HepG2 (cell line): ENCODE measurements around the gene CCT7. TPM values are rescaled to one million over a fixed set of nuclear protein-coding genes. Genes with fewer than 3 reads are reported as not detected.

Experiments
- ATAC-seq: fragments of 200-7000 bp; cut with Tn5 transposase; 3 replicates; pipeline ENCODE4 v1.9.1; 2020; ENCODE audit warnings: mild to moderate bottlenecking, moderate library complexity
- BruUV-seq: library from RNA; stranded (reverse); fragments of 400-500 nt; replicated peaks from 2 replicates; lab custom pipeline; 2021; lab: Mats Ljungman, UMichigan
- CTCF ChIA-PET: fragments of 300-600 bp; formaldehyde crosslinking; extraction: SDS; loops from one replicate; lab custom pipeline; 2021; ENCODE audit warnings: low total read pairs, inconsistent platforms, low intra/inter-chr PET ratio; lab: Yijun Ruan, JAX
- POLR2A ChIA-PET: fragments of 350-600 bp; sonication (Branson Sonifier 250); formaldehyde crosslinking; loops from one replicate; lab custom pipeline; 2020; ENCODE audit warnings: antibody characterized with exemption, inconsistent platforms; lab: Yijun Ruan, JAX
- DNase-seq: peaks from one replicate; pipeline ENCODE4 v3.0.0-alpha.2; 2015; ENCODE audit warnings: low spot score
- FAIRE-seq: peaks from 3 replicates; lab custom pipeline; 2011; peaks lifted over from hg19 to GRCh38; lab: Jason Lieb, UNC
- H2AFZ ChIP-seq: one replicate; pipeline ENCODE4 v1.6.1; 2011; ENCODE audit warnings: low read length, inconsistent platforms
- H3K27ac ChIP-seq: fragments of 300-600 bp; 3 replicates; pipeline ENCODE4 v1.8.0; 2011; ENCODE audit warnings: mixed run types, mild to moderate bottlenecking, mixed read lengths, low read length, inconsistent platforms; ENCODE audit not compliant: insufficient read depth; ENCODE audit errors: extremely low read length
- H3K27me3 ChIP-seq, 2 experiments: fragments of 200-600 bp in 1 of 2; 2 replicates in 1 of 2; 3 replicates in 1 of 2; pipeline versions ENCODE4 v1.6.0 to v1.8.0; 2011; ENCODE audit warnings: low read length in 2 of 2, mild to moderate bottlenecking in 2 of 2, moderate library complexity in 2 of 2, inconsistent platforms in 1 of 2; ENCODE audit not compliant: insufficient read depth in 2 of 2, control insufficient read depth in 1 of 2
- H3K36me3 ChIP-seq, 2 experiments: fragments of 200-600 bp in 1 of 2; replicated peaks in 1 of 2; 2 replicates in 1 of 2; 3 replicates in 1 of 2; pipeline versions ENCODE4 v1.5.1 to v1.8.0; 2011; ENCODE audit warnings: low read length in 2 of 2, inconsistent platforms in 1 of 2; ENCODE audit not compliant: insufficient read depth in 2 of 2, control insufficient read depth in 1 of 2
- H3K4me1 ChIP-seq: 2 replicates; pipeline ENCODE4 v1.5.1; 2012; ENCODE audit warnings: low read length, inconsistent platforms; ENCODE audit not compliant: insufficient read depth
- H3K4me2 ChIP-seq: 2 replicates; pipeline ENCODE4 v1.6.0; 2011; ENCODE audit warnings: low read depth, low read length, inconsistent platforms
- H3K4me3 ChIP-seq, 3 experiments: fragments of 200-600 bp in 1 of 3; sonication (generic), shearing (Covaris generic) in 1 of 3; replicated peaks in 1 of 3; 2 replicates each; pipeline ENCODE4 v1.5.1; 2011 to 2016; ENCODE audit warnings: low read length in 3 of 3, inconsistent platforms in 2 of 3, low read depth in 2 of 3, mild to moderate bottlenecking in 2 of 3, control low read depth in 1 of 3, mixed read lengths in 1 of 3; ENCODE audit not compliant: insufficient read depth in 1 of 3
- H3K79me2 ChIP-seq: one replicate; pipeline ENCODE4 v1.6.1; 2011; ENCODE audit warnings: low read length, inconsistent platforms; ENCODE audit not compliant: insufficient read depth
- H3K9ac ChIP-seq: 2 replicates; pipeline ENCODE4 v1.6.0; 2011; ENCODE audit warnings: mild to moderate bottlenecking, low read depth, low read length, inconsistent platforms; ENCODE audit not compliant: insufficient read depth
- H3K9me3 ChIP-seq: 2 replicates; pipeline ENCODE4 v1.5.1; 2012; ENCODE audit warnings: mild to moderate bottlenecking, low read length
- H4K20me1 ChIP-seq: 2 replicates; pipeline ENCODE4 v1.6.0; 2011; ENCODE audit warnings: inconsistent platforms, mild to moderate bottlenecking, low read length, moderate library complexity; ENCODE audit not compliant: insufficient read depth
- MATR3 ChIP-seq: sonication (generic); formaldehyde crosslinking; IDR thresholded peaks from 2 replicates; pipeline ENCODE4 v1.4.0; 2020; ENCODE audit warnings: missing genetic modification reagents
- MXI1 ChIP-seq: IDR thresholded peaks from 3 replicates; pipeline ENCODE4 v1.6.1; 2012; ENCODE audit warnings: low read depth, low read length, inconsistent platforms, borderline replicate concordance
- XRCC5 ChIP-seq: fragments of 200-400 bp; formaldehyde crosslinking; optimal IDR thresholded peaks from 2 replicates; pipeline ENCODE3; 2017; ENCODE audit warnings: mild to moderate bottlenecking, low read length
- ZNF446 ChIP-seq: sonication (generic); formaldehyde crosslinking; IDR thresholded peaks from 2 replicates; pipeline ENCODE4 v1.5.0; 2020; ENCODE audit warnings: mild to moderate bottlenecking, missing genetic modification reagents
- ZNF530 ChIP-seq: sonication (generic); formaldehyde crosslinking; IDR thresholded peaks from 2 replicates; pipeline ENCODE4 v1.5.0; 2020; ENCODE audit warnings: low read depth, mild to moderate bottlenecking, missing genetic modification reagents
- ZNF589 ChIP-seq: sonication (generic); formaldehyde crosslinking; conservative IDR thresholded peaks from 2 replicates; pipeline ENCODE4 v1.8.0; 2022; ENCODE audit warnings: mild to moderate bottlenecking, moderate library complexity, missing genetic modification reagents
- WGBS: methylation state at CpG from one replicate; pipeline ENCODE4 v1.1.6; 2017; ENCODE audit warnings: low lambda C conversion rate; 5-methylcytosine and 5-hydroxymethylcytosine counted together
- in situ Hi-C: cut with HindIII; loops from 2 replicates; pipeline ENCODE4 v1.10.0; 2017; ENCODE audit warnings: low pct_unique_long_range_greater_than_20kb; ENCODE audit not compliant: extremely low pct_ligation_motif_present
- intact Hi-C: fragments of 100-400 bp; cut with micrococcal nuclease; formaldehyde crosslinking; loops from one replicate; pipeline ENCODE4 v1.10.0; 2022; ENCODE audit not compliant: unreplicated experiment
- polyA plus RNA-seq, 8 experiments: library from polyadenylated mRNA; depleted of rRNA in 3 of 8; stranded (reverse) in 7 of 8; unstranded in 1 of 8; fragments of >200 nt; fragmentation: Illumina TruSeq in 4 of 8; extraction: Trizol in 4 of 8; gene quantifications; 2 replicates each; pipeline versions ENCODE4 v1.2.1 to v1.2.3, GENCODE V29; 2011 to 2016; ENCODE audit warnings: low read depth in 4 of 8, missing spikeins in 1 of 8, mixed read lengths in 1 of 8; ENCODE audit not compliant: insufficient read depth in 1 of 8
- total RNA-seq, 5 experiments: library from RNA; depleted of rRNA; stranded (reverse); fragments of >200 nt; fragmentation: Illumina TruSeq; extraction: Trizol; gene quantifications; 2 replicates each; pipeline ENCODE4 v1.2.3, GENCODE V29; 2016; ENCODE audit warnings: low read depth in 1 of 5
- TF ChIP-seq, protein P1 (sequence below): sonication (generic); formaldehyde crosslinking; IDR thresholded peaks from 2 replicates; pipeline ENCODE4 v1.4.0; 2020; ENCODE audit warnings: missing genetic modification reagents

The CCT7 gene
- total and polyA plus RNA-seq, 2 of the 13 experiments (the other 11 are each of a cell fraction or from before 2014, with no cell fraction given) = 347 to 517 TPM

DNA sequence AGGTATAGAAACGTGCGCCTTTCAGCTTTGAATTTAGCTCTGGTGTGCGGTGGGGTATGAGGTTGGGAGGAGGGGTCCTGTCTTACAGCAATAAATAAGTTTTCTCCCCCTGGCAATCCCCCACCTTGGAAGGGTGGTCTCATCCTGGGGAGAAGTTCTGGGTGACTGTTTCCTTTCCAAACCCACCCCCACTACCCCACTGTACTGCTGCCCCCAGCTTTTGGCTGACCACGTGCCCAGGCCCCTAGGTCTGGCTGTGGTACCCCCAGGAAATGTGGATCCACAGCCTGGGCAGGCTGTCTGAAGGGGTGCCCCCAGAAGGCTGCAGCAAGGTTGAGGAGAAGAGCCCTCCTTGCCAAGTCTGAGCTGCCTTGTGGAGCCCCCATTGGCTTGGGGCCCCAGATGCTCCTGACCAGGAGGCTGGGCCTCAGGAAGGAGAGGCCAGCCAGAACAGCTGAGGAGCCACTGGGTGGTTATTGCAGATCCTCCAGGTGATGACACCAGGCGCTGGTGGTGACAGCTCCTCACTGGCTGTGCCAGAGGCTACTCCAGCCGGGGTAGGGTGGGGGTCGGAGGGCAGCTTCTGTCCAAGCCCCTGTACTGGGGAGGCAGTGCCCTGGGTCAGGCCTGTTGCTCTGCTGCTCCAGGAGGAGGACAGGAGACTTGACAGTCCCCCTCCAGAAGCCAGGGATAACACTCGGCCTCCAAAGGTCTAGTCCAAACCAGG is 24.2 kb downstream of the CCT7 start:
- no peak overlapping the region for H3K4me3 ChIP-seq
- WGBS = 91% methylated on average over 6 of the region's 8 CpGs
- FAIRE-seq (no peak), DNase-seq (no peak), ATAC-seq (no peak)
- POLR2A ChIA-PET = interaction anchor here (1.6 to 2.1 kb wide), 2 partner anchors 8 to 25 kb away, joined by 5 to 8 read pairs; partner anchors contain the start of genes CCT7 and PRADC1
- CTCF ChIA-PET = no interaction called here
- H3K36me3 ChIP-seq = peaks cover 6 to 21% of the 10 kb centered on the region in 2 experiments
- in situ Hi-C loops (no loop called here), intact Hi-C loops (no loop called here)
- H3K4me2 ChIP-seq = no peak overlapping the region
- peaks cover 36% of the 10 kb centered on the region for H3K4me1 ChIP-seq
- no peak overlapping the region for H2AFZ ChIP-seq
- no peak overlapping the region for H3K9ac ChIP-seq
- H3K27ac ChIP-seq = no peak overlapping the region
- no peaks in the 10 kb centered on the region for H3K79me2 ChIP-seq
- no peaks in the 10 kb centered on the region for H3K27me3 ChIP-seq
- 0 out of 2 replicates have a peak, but pooled peaks have one; percentile 20 for TF ChIP-seq ZNF446 (CRISPR knock-in tag)
- no peak for TF ChIP-seq ZNF530 (CRISPR knock-in tag)
- TF ChIP-seq MXI1 = no peak
- H3K9me3 ChIP-seq = no peaks in the 10 kb centered on the region
- H4K20me1 ChIP-seq = no peaks in the 10 kb centered on the region
- BruUV-seq = no TSS peak

DNA sequence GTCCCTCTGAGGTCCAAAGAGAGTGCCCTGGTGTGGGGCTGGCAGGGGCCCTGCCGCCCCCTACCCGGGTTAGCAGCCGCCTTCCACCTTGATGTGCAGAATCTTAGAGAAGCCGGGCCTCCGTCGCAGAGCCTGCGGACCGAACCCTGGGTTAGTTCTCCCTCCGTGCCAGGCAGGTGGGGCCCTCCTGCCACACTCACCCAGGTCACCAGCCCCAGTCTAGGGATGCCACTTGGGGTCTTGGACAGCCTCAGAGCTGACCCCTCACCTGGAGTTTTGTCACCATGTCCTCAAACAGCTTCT is 24.8 kb downstream of the CCT7 start:
- TF ChIP-seq, protein P1, sequence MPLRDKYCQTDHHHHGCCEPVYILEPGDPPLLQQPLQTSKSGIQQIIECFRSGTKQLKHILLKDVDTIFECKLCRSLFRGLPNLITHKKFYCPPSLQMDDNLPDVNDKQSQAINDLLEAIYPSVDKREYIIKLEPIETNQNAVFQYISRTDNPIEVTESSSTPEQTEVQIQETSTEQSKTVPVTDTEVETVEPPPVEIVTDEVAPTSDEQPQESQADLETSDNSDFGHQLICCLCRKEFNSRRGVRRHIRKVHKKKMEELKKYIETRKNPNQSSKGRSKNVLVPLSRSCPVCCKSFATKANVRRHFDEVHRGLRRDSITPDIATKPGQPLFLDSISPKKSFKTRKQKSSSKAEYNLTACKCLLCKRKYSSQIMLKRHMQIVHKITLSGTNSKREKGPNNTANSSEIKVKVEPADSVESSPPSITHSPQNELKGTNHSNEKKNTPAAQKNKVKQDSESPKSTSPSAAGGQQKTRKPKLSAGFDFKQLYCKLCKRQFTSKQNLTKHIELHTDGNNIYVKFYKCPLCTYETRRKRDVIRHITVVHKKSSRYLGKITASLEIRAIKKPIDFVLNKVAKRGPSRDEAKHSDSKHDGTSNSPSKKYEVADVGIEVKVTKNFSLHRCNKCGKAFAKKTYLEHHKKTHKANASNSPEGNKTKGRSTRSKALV (CRISPR knock-in tag) = no peak
- TF ChIP-seq MATR3 (CRISPR knock-in tag) (no peak), XRCC5 (no peak), ZNF589 (no peak)
- intact Hi-C loops = no loop called here
- FAIRE-seq (no peak), DNase-seq (no peak), ATAC-seq (no peak)
- in situ Hi-C loops = no loop called here
- no peaks in the 10 kb centered on the region for H4K20me1 ChIP-seq
- H2AFZ ChIP-seq = no peak overlapping the region
- H3K27ac ChIP-seq = no peak overlapping the region
- BruUV-seq = no TSS peak
- POLR2A ChIA-PET = interaction anchor here (2.1 kb wide), 1 partner anchor 9 kb away, joined by 5 read pairs; no protein-coding TSS in a partner anchor
- peaks cover 41% of the 10 kb centered on the region for H3K4me1 ChIP-seq
- no peaks in the 10 kb centered on the region for H3K9me3 ChIP-seq
- no peaks in the 10 kb centered on the region for H3K79me2 ChIP-seq
- H3K4me3 ChIP-seq = no peak overlapping the region
- H3K4me2 ChIP-seq = no peak overlapping the region
- 100% methylated on average over 3 of the region's 9 CpGs for WGBS
- peaks cover 3 to 17% of the 10 kb centered on the region in 2 experiments for H3K36me3 ChIP-seq
- H3K9ac ChIP-seq = no peak overlapping the region
- H3K27me3 ChIP-seq = no peaks in the 10 kb centered on the region
- CTCF ChIA-PET = no interaction called here
